Activated CD8-positive, alpha-beta memory T cell treated with anti-CD3 and anti-CD28 coated beads, Interleukin-2, amount 10 ng/mL, durations not matched to agents 7 days and 5 days (primary cell): ENCODE data around the gene MT1E. TPM values are rescaled to one million over a fixed set of nuclear protein-coding genes. Genes with fewer than 3 reads are reported as not detected.

Source experiments
- ATAC-seq: fragments of 150-1000 bp; cut with Tn5 transposase; one replicate; pipeline ENCODE4 v1.10.0; 2021; ENCODE audit warnings: moderate library complexity
- CTCF ChIA-PET: fragments of 350-600 bp; sonication (Branson Sonifier 250); formaldehyde crosslinking; loops from one replicate; lab custom pipeline; 2021; ENCODE audit warnings: antibody characterized with exemption; lab: Charles Lee
- DNase-seq: peaks from one replicate; pipeline ENCODE4 v3.0.0-alpha.2; 2020
- H3K27ac Mint-ChIP-seq: one replicate; pipeline ENCODE4 v1.8.0; 2021; ENCODE audit warnings: mild to moderate bottlenecking, mixed read lengths
- H3K27me3 Mint-ChIP-seq: one replicate; pipeline ENCODE4 v1.8.0; 2021; ENCODE audit warnings: mixed read lengths
- H3K36me3 Mint-ChIP-seq: one replicate; pipeline ENCODE4 v1.8.0; 2021; ENCODE audit warnings: mild to moderate bottlenecking, mixed read lengths
- H3K4me1 Mint-ChIP-seq: one replicate; pipeline ENCODE4 v1.8.0; 2021; ENCODE audit warnings: mixed read lengths
- H3K4me3 Mint-ChIP-seq: one replicate; pipeline ENCODE4 v1.8.0; 2021; ENCODE audit warnings: mild to moderate bottlenecking, moderate library complexity, mixed read lengths
- H3K9me3 Mint-ChIP-seq: one replicate; pipeline ENCODE4 v1.8.0; 2022; ENCODE audit warnings: low read depth, mixed read lengths
- total RNA-seq, 2 experiments: library from RNA; stranded (reverse); gene quantifications; one replicate each; pipeline ENCODE4 v1.2.3, GENCODE V29; 2021

The MT1E gene
- total RNA-seq, 2 experiments from 2014 or later = 41.2 to 54.1 TPM

DNA sequence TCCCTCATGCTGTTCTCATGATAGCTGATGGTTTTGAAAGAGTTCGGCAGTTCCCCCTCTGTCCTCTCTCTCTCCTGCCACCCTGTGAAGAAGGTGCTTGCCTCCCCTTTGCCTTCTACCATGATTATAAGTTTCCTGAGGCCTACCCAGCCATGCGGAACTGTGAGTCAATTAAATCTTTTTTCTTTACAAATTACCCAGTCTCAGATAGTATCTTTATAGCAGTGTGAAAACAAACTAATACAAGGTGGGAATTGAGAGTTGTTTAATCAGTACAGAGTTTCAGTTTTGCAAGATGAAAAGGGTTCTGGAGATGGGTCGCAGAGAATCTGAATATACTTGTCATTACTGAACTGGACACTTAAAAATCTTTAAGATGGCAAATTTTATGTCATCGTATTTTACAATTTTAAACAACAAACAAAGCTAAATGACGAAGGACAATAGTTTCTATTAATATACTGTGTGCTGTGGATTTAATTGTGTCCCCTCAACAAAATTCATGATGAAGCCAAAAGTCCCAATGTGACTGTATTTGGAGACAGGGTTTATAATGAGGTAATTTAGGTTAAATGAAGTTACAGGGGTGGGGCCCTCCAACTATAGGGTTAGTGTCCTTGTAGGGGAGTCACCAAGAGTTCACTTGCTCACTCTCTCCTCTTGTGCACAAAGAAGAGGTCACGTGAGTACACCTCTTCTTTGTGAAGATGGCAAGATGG lies 31.8 kb upstream of the MT1E start:
- ATAC-seq = no peak
- Mint-ChIP-seq H3K36me3 (no peaks in the 10 kb centered on the region), H3K27me3 (peaks cover 56% of the 10 kb centered on the region), H3K27ac (no peak overlapping the region), H3K4me1 (peaks cover 11% of the 10 kb centered on the region), H3K4me3 (no peak overlapping the region), H3K9me3 (no peaks in the 10 kb centered on the region)
- DNase-seq = no peak
- CTCF ChIA-PET = interaction anchor here (0.7 to 1.5 kb wide), 2 partner anchors 16 to 109 kb away, joined by 3 read pairs; no protein-coding TSS in a partner anchor

GRCh38 chr16:56594292-56594619 lies 31.3 kb upstream of the MT1E start:
- no peaks in the 10 kb centered on the region for H3K36me3 Mint-ChIP-seq
- ATAC-seq (no peak), DNase-seq (no peak)
- H3K4me3 Mint-ChIP-seq = no peak overlapping the region
- no peaks in the 10 kb centered on the region for H3K9me3 Mint-ChIP-seq
- CTCF ChIA-PET = interaction anchor here (0.7 to 1.5 kb wide), 2 partner anchors 17 to 108 kb away, joined by 3 read pairs; no protein-coding TSS in a partner anchor
- peaks cover 56% of the 10 kb centered on the region for H3K27me3 Mint-ChIP-seq
- peaks cover 9% of the 10 kb centered on the region for H3K4me1 Mint-ChIP-seq
- no peak overlapping the region for H3K27ac Mint-ChIP-seq

GRCh38 chr16:56600398-56600999 lies 25.1 kb upstream of the MT1E start:
- DNase-seq (peak; percentile 62), ATAC-seq (peak; percentile 61)
- Mint-ChIP-seq H3K4me3 (no peak overlapping the region), H3K36me3 (no peaks in the 10 kb centered on the region), H3K27ac (no peak overlapping the region), H3K9me3 (no peaks in the 10 kb centered on the region), H3K27me3 (peaks cover 42% of the 10 kb centered on the region), H3K4me1 (peaks cover 9% of the 10 kb centered on the region)
- CTCF ChIA-PET = interaction anchor here (0.6 to 2.3 kb wide), 27 partner anchors 8 to 245 kb away, joined by 3 to 21 read pairs (median 4); partner anchors contain the start of genes MT1A, MT1X and MT2A

DNA sequence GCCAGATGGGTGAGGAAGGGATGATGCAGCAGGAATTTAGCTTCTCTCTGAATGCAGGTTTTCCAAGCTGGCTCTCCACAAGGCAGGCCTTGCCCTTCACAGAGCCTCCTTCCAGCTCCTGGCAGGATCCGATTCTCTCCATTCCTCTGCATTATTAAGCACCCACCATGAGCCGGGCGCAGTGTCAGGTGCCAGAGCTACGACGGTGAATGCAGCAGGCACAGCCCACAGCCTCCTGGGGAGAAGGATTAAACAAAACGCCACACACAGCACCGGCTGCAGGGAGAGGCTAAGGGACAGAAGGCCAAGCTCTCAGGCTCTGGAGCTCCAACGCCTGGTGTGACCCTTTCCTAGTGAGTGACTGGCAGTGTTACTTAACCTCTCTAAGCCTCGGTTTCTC lies 24.3 kb upstream of the MT1E start:
- no peak for ATAC-seq

GRCh38 chr16:56603589-56603988 lies 22.0 kb upstream of the MT1E start:
- H3K4me1 Mint-ChIP-seq = peaks cover 25% of the 10 kb centered on the region
- no peaks in the 10 kb centered on the region for H3K36me3 Mint-ChIP-seq
- no peak overlapping the region for H3K4me3 Mint-ChIP-seq
- H3K27me3 Mint-ChIP-seq = peaks cover 18% of the 10 kb centered on the region
- CTCF ChIA-PET = interaction anchor here (0.7 to 1.8 kb wide), 7 partner anchors 12 to 98 kb away, joined by 3 to 8 read pairs (median 3); partner anchors contain the start of gene MT1E
- DNase-seq (no peak), ATAC-seq (no peak)
- no peak overlapping the region for H3K27ac Mint-ChIP-seq
- no peaks in the 10 kb centered on the region for H3K9me3 Mint-ChIP-seq

More for the DNA sequence above, 24.3 kb upstream of the MT1E start:
- no peaks in the 10 kb centered on the region for H3K36me3 Mint-ChIP-seq
- H3K9me3 Mint-ChIP-seq = no peaks in the 10 kb centered on the region
- DNase-seq = no peak
- no peak overlapping the region for H3K4me3 Mint-ChIP-seq
- H3K4me1 Mint-ChIP-seq = peaks cover 9% of the 10 kb centered on the region
- CTCF ChIA-PET = interaction anchor here (0.6 to 2.3 kb wide), 15 partner anchors 10 to 176 kb away, joined by 3 to 21 read pairs (median 4); partner anchors contain the start of gene MT1A
- no peak overlapping the region for H3K27ac Mint-ChIP-seq
- H3K27me3 Mint-ChIP-seq = peaks cover 34% of the 10 kb centered on the region

DNA sequence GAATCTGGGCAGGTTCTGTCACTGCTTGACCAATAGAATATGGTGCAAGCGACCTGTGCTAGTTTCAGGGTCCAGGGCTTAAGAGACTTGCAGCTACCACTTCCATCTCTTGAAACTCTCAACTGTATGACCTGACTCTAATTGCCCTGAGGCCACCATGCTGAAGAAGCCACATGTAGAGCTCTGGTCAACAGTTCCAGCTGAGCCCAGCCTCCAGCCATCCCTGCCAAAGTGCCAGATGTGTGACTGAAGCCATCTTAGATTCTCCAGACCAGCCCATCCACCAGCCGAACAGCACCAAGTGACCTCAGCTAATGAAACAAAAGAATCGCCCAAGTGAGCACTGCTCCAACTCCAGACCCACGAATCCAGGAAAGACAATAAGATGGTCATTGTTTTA lies 20.6 kb upstream of the MT1E start:
- no peak overlapping the region for H3K27ac Mint-ChIP-seq
- ATAC-seq (no peak), DNase-seq (no peak)
- H3K9me3 Mint-ChIP-seq = no peaks in the 10 kb centered on the region
- CTCF ChIA-PET = interaction anchor here (1.2 to 2.0 kb wide), 5 partner anchors 9 to 96 kb away, joined by 3 to 6 read pairs (median 5); no protein-coding TSS in a partner anchor
- no peak overlapping the region for H3K4me3 Mint-ChIP-seq
- no peaks in the 10 kb centered on the region for H3K36me3 Mint-ChIP-seq
- peaks cover 30% of the 10 kb centered on the region for H3K4me1 Mint-ChIP-seq
- H3K27me3 Mint-ChIP-seq = peaks cover 14% of the 10 kb centered on the region

GRCh38 chr16:56605475-56605874 lies 20.1 kb upstream of the MT1E start:
- Mint-ChIP-seq H3K36me3 (no peaks in the 10 kb centered on the region), H3K4me3 (no peak overlapping the region), H3K27me3 (peaks cover 10% of the 10 kb centered on the region), H3K9me3 (no peaks in the 10 kb centered on the region), H3K4me1 (peaks cover 32% of the 10 kb centered on the region), H3K27ac (no peak overlapping the region)
- CTCF ChIA-PET = interaction anchor here (1.2 to 2.0 kb wide), 5 partner anchors 9 to 96 kb away, joined by 3 to 6 read pairs (median 5); no protein-coding TSS in a partner anchor
- no peak for DNase-seq
- ATAC-seq = no peak

GRCh38 chr16:56606071-56606475 lies 19.5 kb upstream of the MT1E start:
- no peak for DNase-seq
- Mint-ChIP-seq H3K4me1 (peaks cover 37% of the 10 kb centered on the region), H3K27me3 (peaks cover 7% of the 10 kb centered on the region), H3K4me3 (no peak overlapping the region), H3K36me3 (no peaks in the 10 kb centered on the region), H3K9me3 (no peaks in the 10 kb centered on the region), H3K27ac (peak overlapping the region; percentile 3)
- CTCF ChIA-PET = interaction anchor here (1.3 to 3.9 kb wide), 6 partner anchors 10 to 95 kb away, joined by 4 to 15 read pairs (median 6); no protein-coding TSS in a partner anchor
- ATAC-seq = no peak

- CTCF ChIA-PET = interaction anchor here (0.9 to 3.9 kb wide), 6 partner anchors 10 to 96 kb away, joined by 3 to 15 read pairs (median 6); no protein-coding TSS in a partner anchor
- H3K27me3 Mint-ChIP-seq = peaks cover 4% of the 10 kb centered on the region
- no peaks in the 10 kb centered on the region for H3K9me3 Mint-ChIP-seq
- H3K4me1 Mint-ChIP-seq = peaks cover 42% of the 10 kb centered on the region
- ATAC-seq (no peak), DNase-seq (no peak)
- peak overlapping the region; percentile 55 for H3K27ac Mint-ChIP-seq
- H3K4me3 Mint-ChIP-seq = no peak overlapping the region
- no peaks in the 10 kb centered on the region for H3K36me3 Mint-ChIP-seq
Observed at GRCh38 chr16:56606476-56607108, 19.0 kb upstream of the MT1E start.

- no peak for ATAC-seq
- DNase-seq = no peak
Observed at GRCh38 chr16:56607109-56607618, 18.4 kb upstream of the MT1E start.

DNA sequence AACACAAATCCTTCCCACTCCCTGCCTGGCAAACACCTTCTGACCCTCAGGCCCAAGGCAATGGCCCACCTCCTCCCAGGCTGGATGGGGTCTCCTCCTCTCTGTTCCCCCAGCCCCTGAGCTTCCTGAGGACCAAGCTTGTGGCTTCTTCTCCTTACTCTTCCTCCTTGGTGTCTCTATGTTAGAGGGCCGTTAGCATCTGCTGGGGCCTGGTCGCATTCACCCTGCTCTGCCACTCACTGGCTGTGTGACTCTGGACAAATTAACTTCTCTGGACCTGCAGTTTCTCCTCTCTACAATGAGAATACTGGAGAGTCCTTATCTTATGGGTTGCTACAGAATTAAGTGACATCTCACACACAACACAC lies 17.9 kb upstream of the MT1E start:
- no peaks in the 10 kb centered on the region for H3K9me3 Mint-ChIP-seq
- CTCF ChIA-PET = interaction anchor here (1.5 to 3.9 kb wide), 4 partner anchors 31 to 94 kb away, joined by 5 to 15 read pairs (median 8); no protein-coding TSS in a partner anchor
- H3K4me3 Mint-ChIP-seq = peak overlapping the region; percentile 60
- no peaks in the 10 kb centered on the region for H3K27me3 Mint-ChIP-seq
- no peak for ATAC-seq
- DNase-seq = no peak
- H3K27ac Mint-ChIP-seq = peak overlapping the region; percentile 76
- H3K36me3 Mint-ChIP-seq = no peaks in the 10 kb centered on the region
- H3K4me1 Mint-ChIP-seq = peaks cover 49% of the 10 kb centered on the region

More at GRCh38 chr16:56607109-56607618, 18.4 kb upstream of the MT1E start:
- Mint-ChIP-seq H3K27ac (peak overlapping the region; percentile 55), H3K9me3 (no peaks in the 10 kb centered on the region), H3K4me3 (no peak overlapping the region), H3K36me3 (no peaks in the 10 kb centered on the region), H3K4me1 (peaks cover 44% of the 10 kb centered on the region), H3K27me3 (peaks cover 1% of the 10 kb centered on the region)
- CTCF ChIA-PET = interaction anchor here (0.9 to 3.9 kb wide), 5 partner anchors 31 to 95 kb away, joined by 3 to 15 read pairs (median 6); no protein-coding TSS in a partner anchor

- H3K27ac Mint-ChIP-seq = peak within 1 kb of the TSS; percentile 94
Observed at GRCh38 chr16:56608043-56608875, 17.3 kb upstream of the MT1E start, which contains the start of gene MT2A. TSS of gene MT2A (plus strand) at chr16:56608584. CDS start at chr16:56608656, 72 bp downstream.

More at GRCh38 chr16:56608043-56608875, 17.3 kb upstream of the MT1E start, which contains the start of gene MT2A:
- DNase-seq (peak; percentile 96), ATAC-seq (peak; percentile 93)
- Mint-ChIP-seq H3K27me3 (no peaks in the 10 kb centered on the region), H3K4me1 (peaks cover 50% of the 10 kb centered on the region), H3K4me3 (peak within 1 kb of the TSS; percentile 95), H3K9me3 (no peaks in the 10 kb centered on the region), H3K36me3 (no peaks in the 10 kb centered on the region)
- CTCF ChIA-PET = interaction anchor here (0.7 to 3.9 kb wide), 7 partner anchors 8 to 94 kb away, joined by 3 to 15 read pairs (median 6); no protein-coding TSS in a partner anchor
